ENCODE results near the gene C8A.

Gene C8A

GRCh38 chr1:56925193-56925592 lies 70.6 kb downstream of the C8A start:
- Histone ChIP-seq H4K8ac (ENCODE audit: low read depth, low read length) (no peak overlapping the region), H3K79me2 (ENCODE audit: control insufficient read depth, insufficient read depth, low read length, poor library complexity) (no peaks in the 10 kb centered on the region), H2AK5ac (ENCODE audit: low read length) (no peak overlapping the region), H3K4me2 (ENCODE audit: low read length) (no peak overlapping the region), H3K36me3 (ENCODE audit: control insufficient read depth in 1 of 2, insufficient read depth in 2 of 2, low read length in 2 of 2) (no peaks in the 10 kb centered on the region), H3K79me1 (ENCODE audit: low read length) (no peaks in the 10 kb centered on the region), H3K18ac (ENCODE audit: low read length) (no peak overlapping the region), H3K23ac (ENCODE audit: low read length) (no peak overlapping the region), H3K9me3 (ENCODE audit: insufficient read depth, low read depth, low read length) (peaks cover 2% of the 10 kb centered on the region), H3K4me3 (ENCODE audit: low read depth, low read length) (no peak overlapping the region), H3K27me3 (ENCODE audit: insufficient read depth, low read length) (no peaks in the 10 kb centered on the region), H2BK12ac (ENCODE audit: low read length) (no peak overlapping the region), H3K14ac (ENCODE audit: low read length) (no peak overlapping the region), H2BK5ac (ENCODE audit: low read depth, low read length, poor library complexity) (no peak overlapping the region), H3K9ac (ENCODE audit: low read length) (no peak overlapping the region), H3K4me1 (ENCODE audit: control insufficient read depth in 1 of 2, insufficient read depth in 2 of 2, low read length in 2 of 2) (no peaks in the 10 kb centered on the region), H3K4ac (ENCODE audit: low read depth, low read length) (no peak overlapping the region), H3K27ac (ENCODE audit: low read depth, low read length) (no peak overlapping the region), H2AFZ (ENCODE audit: insufficient read depth, low read length, poor library complexity) (no peak overlapping the region), H4K12ac (ENCODE audit: low read depth, low read length) (no peak overlapping the region), H2BK120ac (ENCODE audit: insufficient read depth, low read length, poor library complexity) (no peak overlapping the region), H4K91ac (ENCODE audit: low read depth, low read length) (no peak overlapping the region)
- DNase-seq, result no peak

- H3K9ac ChIP-seq (ENCODE audit: low read length), result no peak overlapping the region
- no peak overlapping the region for H2BK12ac ChIP-seq (ENCODE audit: low read length)
- H3K18ac ChIP-seq (ENCODE audit: low read length), result no peak overlapping the region
- no peaks in the 10 kb centered on the region for H3K9me3 ChIP-seq (ENCODE audit: insufficient read depth, low read depth, low read length)
- no peak overlapping the region for H2AFZ ChIP-seq (ENCODE audit: insufficient read depth, low read length, poor library complexity)
- H3K79me1 ChIP-seq (ENCODE audit: low read length), result no peaks in the 10 kb centered on the region
- H4K8ac ChIP-seq (ENCODE audit: low read depth, low read length), result no peak overlapping the region
- H3K14ac ChIP-seq (ENCODE audit: low read length), result no peak overlapping the region
- no peak overlapping the region for H4K91ac ChIP-seq (ENCODE audit: low read depth, low read length)
- H2BK5ac ChIP-seq (ENCODE audit: low read depth, low read length, poor library complexity), result no peak overlapping the region
- no peak overlapping the region for H4K12ac ChIP-seq (ENCODE audit: low read depth, low read length)
- no peak overlapping the region for H3K27ac ChIP-seq (ENCODE audit: low read depth, low read length)
- H3K23ac ChIP-seq (ENCODE audit: low read length), result no peak overlapping the region
- H3K79me2 ChIP-seq (ENCODE audit: control insufficient read depth, insufficient read depth, low read length, poor library complexity), result no peaks in the 10 kb centered on the region
- H3K27me3 ChIP-seq (ENCODE audit: insufficient read depth, low read length), result no peaks in the 10 kb centered on the region
- no peak overlapping the region for H2AK5ac ChIP-seq (ENCODE audit: low read length)
- H2BK120ac ChIP-seq (ENCODE audit: insufficient read depth, low read length, poor library complexity), result no peak overlapping the region
- no peak overlapping the region for H3K4me2 ChIP-seq (ENCODE audit: low read length)
- H3K36me3 ChIP-seq (ENCODE audit: control insufficient read depth in 1 of 2, insufficient read depth in 2 of 2, low read length in 2 of 2), result no peaks in the 10 kb centered on the region
- DNase-seq, result no peak
- H3K4ac ChIP-seq (ENCODE audit: low read depth, low read length), result no peak overlapping the region
- no CpG with 5 or more reads among the region's 4 CpGs for WGBS (ENCODE audit: extremely low coverage, insufficient coverage, insufficient read length)
- no peak overlapping the region for H3K4me3 ChIP-seq (ENCODE audit: low read depth, low read length)
- no peaks in the 10 kb centered on the region for H3K4me1 ChIP-seq (ENCODE audit: control insufficient read depth in 1 of 2, insufficient read depth in 2 of 2, low read length in 2 of 2)
These were observed 72.6 kb downstream of the C8A start for GRCh38 chr1:56927171-56927570.

- Histone ChIP-seq H3K9me3 (ENCODE audit: insufficient read depth, low read depth, low read length) (no peaks in the 10 kb centered on the region), H3K18ac (ENCODE audit: low read length) (no peak overlapping the region), H3K4me1 (ENCODE audit: control insufficient read depth in 1 of 2, insufficient read depth in 2 of 2, low read length in 2 of 2) (no peaks in the 10 kb centered on the region), H3K36me3 (ENCODE audit: control insufficient read depth in 1 of 2, insufficient read depth in 2 of 2, low read length in 2 of 2) (no peaks in the 10 kb centered on the region), H3K4ac (ENCODE audit: low read depth, low read length) (no peak overlapping the region), H2BK5ac (ENCODE audit: low read depth, low read length, poor library complexity) (no peak overlapping the region), H4K12ac (ENCODE audit: low read depth, low read length) (no peak overlapping the region), H3K23ac (ENCODE audit: low read length) (no peak overlapping the region), H3K9ac (ENCODE audit: low read length) (no peak overlapping the region), H3K79me1 (ENCODE audit: low read length) (no peaks in the 10 kb centered on the region), H2BK120ac (ENCODE audit: insufficient read depth, low read length, poor library complexity) (no peak overlapping the region), H3K4me3 (ENCODE audit: low read depth, low read length) (no peak overlapping the region), H4K91ac (ENCODE audit: low read depth, low read length) (no peak overlapping the region), H4K8ac (ENCODE audit: low read depth, low read length) (no peak overlapping the region), H2AFZ (ENCODE audit: insufficient read depth, low read length, poor library complexity) (no peak overlapping the region), H3K27ac (ENCODE audit: low read depth, low read length) (no peak overlapping the region), H3K4me2 (ENCODE audit: low read length) (no peak overlapping the region), H2AK5ac (ENCODE audit: low read length) (no peak overlapping the region), H3K14ac (ENCODE audit: low read length) (no peak overlapping the region), H3K79me2 (ENCODE audit: control insufficient read depth, insufficient read depth, low read length, poor library complexity) (no peaks in the 10 kb centered on the region), H2BK12ac (ENCODE audit: low read length) (no peak overlapping the region), H3K27me3 (ENCODE audit: insufficient read depth, low read length) (no peaks in the 10 kb centered on the region)
- WGBS (ENCODE audit: extremely low coverage, insufficient coverage, insufficient read length), result no CpG with 5 or more reads among the region's 3 CpGs
- no peak for DNase-seq
These were observed 73.4 kb downstream of the C8A start for GRCh38 chr1:56927986-56928385.

GRCh38 chr1:56929492-56929891 lies 74.9 kb downstream of the C8A start:
- no peak overlapping the region for H2BK120ac ChIP-seq (ENCODE audit: insufficient read depth, low read length, poor library complexity)
- no peak overlapping the region for H4K12ac ChIP-seq (ENCODE audit: low read depth, low read length)
- DNase-seq, result no peak
- no peak overlapping the region for H3K9ac ChIP-seq (ENCODE audit: low read length)
- H3K23ac ChIP-seq (ENCODE audit: low read length), result no peak overlapping the region
- no CpG with 5 or more reads among the region's 2 CpGs for WGBS (ENCODE audit: extremely low coverage, insufficient coverage, insufficient read length)
- no peak overlapping the region for H2BK12ac ChIP-seq (ENCODE audit: low read length)
- no peak overlapping the region for H3K4ac ChIP-seq (ENCODE audit: low read depth, low read length)
- no peak overlapping the region for H3K4me2 ChIP-seq (ENCODE audit: low read length)
- no peaks in the 10 kb centered on the region for H3K27me3 ChIP-seq (ENCODE audit: insufficient read depth, low read length)
- H3K79me1 ChIP-seq (ENCODE audit: low read length), result no peaks in the 10 kb centered on the region
- no peak overlapping the region for H3K4me3 ChIP-seq (ENCODE audit: low read depth, low read length)
- no peaks in the 10 kb centered on the region for H3K4me1 ChIP-seq (ENCODE audit: control insufficient read depth in 1 of 2, insufficient read depth in 2 of 2, low read length in 2 of 2)
- no peaks in the 10 kb centered on the region for H3K79me2 ChIP-seq (ENCODE audit: control insufficient read depth, insufficient read depth, low read length, poor library complexity)
- no peak overlapping the region for H3K27ac ChIP-seq (ENCODE audit: low read depth, low read length)
- H3K36me3 ChIP-seq (ENCODE audit: control insufficient read depth in 1 of 2, insufficient read depth in 2 of 2, low read length in 2 of 2), result no peaks in the 10 kb centered on the region
- no peak overlapping the region for H2BK5ac ChIP-seq (ENCODE audit: low read depth, low read length, poor library complexity)
- H3K9me3 ChIP-seq (ENCODE audit: insufficient read depth, low read depth, low read length), result no peaks in the 10 kb centered on the region
- no peak overlapping the region for H4K91ac ChIP-seq (ENCODE audit: low read depth, low read length)
- no peak overlapping the region for H2AFZ ChIP-seq (ENCODE audit: insufficient read depth, low read length, poor library complexity)
- H3K14ac ChIP-seq (ENCODE audit: low read length), result no peak overlapping the region
- no peak overlapping the region for H3K18ac ChIP-seq (ENCODE audit: low read length)
- H2AK5ac ChIP-seq (ENCODE audit: low read length), result no peak overlapping the region
- no peak overlapping the region for H4K8ac ChIP-seq (ENCODE audit: low read depth, low read length)

DNA sequence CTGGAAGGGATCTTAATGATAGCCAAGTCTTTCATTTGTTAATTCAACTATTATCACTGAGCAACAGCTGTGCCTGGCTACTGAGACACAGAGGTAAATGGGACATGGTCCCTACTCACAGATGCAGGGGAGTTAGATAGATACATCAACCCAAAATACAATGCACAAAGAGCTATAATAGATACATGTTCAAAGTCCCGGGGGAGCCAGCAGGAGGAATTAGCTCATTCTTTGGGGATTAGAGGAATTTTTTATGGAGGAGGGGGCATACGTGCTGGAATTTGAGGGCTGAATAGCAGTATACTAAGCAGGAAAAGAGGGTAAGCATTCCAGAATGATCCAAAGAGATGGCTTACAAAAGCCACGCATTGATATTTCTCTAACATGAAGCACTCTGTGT lies 76.6 kb downstream of the C8A start:
- H3K9ac ChIP-seq (ENCODE audit: low read length), result no peak overlapping the region
- no CpG with 5 or more reads among the region's 3 CpGs for WGBS (ENCODE audit: extremely low coverage, insufficient coverage, insufficient read length)
- no peak overlapping the region for H3K27ac ChIP-seq (ENCODE audit: low read depth, low read length)
- H3K18ac ChIP-seq (ENCODE audit: low read length), result no peak overlapping the region
- H3K14ac ChIP-seq (ENCODE audit: low read length), result no peak overlapping the region
- no peak overlapping the region for H2BK12ac ChIP-seq (ENCODE audit: low read length)
- H2AK5ac ChIP-seq (ENCODE audit: low read length), result no peak overlapping the region
- H2AFZ ChIP-seq (ENCODE audit: insufficient read depth, low read length, poor library complexity), result no peak overlapping the region
- H3K79me1 ChIP-seq (ENCODE audit: low read length), result no peaks in the 10 kb centered on the region
- H3K4me2 ChIP-seq (ENCODE audit: low read length), result no peak overlapping the region
- no peaks in the 10 kb centered on the region for H3K79me2 ChIP-seq (ENCODE audit: control insufficient read depth, insufficient read depth, low read length, poor library complexity)
- H3K36me3 ChIP-seq (ENCODE audit: control insufficient read depth in 1 of 2, insufficient read depth in 2 of 2, low read length in 2 of 2), result no peaks in the 10 kb centered on the region
- H4K12ac ChIP-seq (ENCODE audit: low read depth, low read length), result no peak overlapping the region
- H3K9me3 ChIP-seq (ENCODE audit: insufficient read depth, low read depth, low read length), result no peaks in the 10 kb centered on the region
- no peaks in the 10 kb centered on the region for H3K27me3 ChIP-seq (ENCODE audit: insufficient read depth, low read length)
- no peak overlapping the region for H3K4ac ChIP-seq (ENCODE audit: low read depth, low read length)
- no peak overlapping the region for H4K8ac ChIP-seq (ENCODE audit: low read depth, low read length)
- no peaks in the 10 kb centered on the region for H3K4me1 ChIP-seq (ENCODE audit: control insufficient read depth in 1 of 2, insufficient read depth in 2 of 2, low read length in 2 of 2)
- H2BK5ac ChIP-seq (ENCODE audit: low read depth, low read length, poor library complexity), result no peak overlapping the region
- no peak for DNase-seq
- H3K4me3 ChIP-seq (ENCODE audit: low read depth, low read length), result no peak overlapping the region
- no peak overlapping the region for H4K91ac ChIP-seq (ENCODE audit: low read depth, low read length)
- no peak overlapping the region for H3K23ac ChIP-seq (ENCODE audit: low read length)
- no peak overlapping the region for H2BK120ac ChIP-seq (ENCODE audit: insufficient read depth, low read length, poor library complexity)

Measured in trophoblast cell (in vitro differentiated cells and primary cell).